Gastroesophageal sphincter (tissue), 4 donors: ENCODE data around the gene TMPRSS4. TPM values are rescaled to one million over a fixed set of nuclear protein-coding genes. Genes with fewer than 3 reads are reported as not detected.

ENCODE experiments used
- ATAC-seq: fragments of 150-250 bp; one replicate; pipeline ENCODE4 v1.9.1; 2016; ENCODE audit warnings: mild to moderate bottlenecking, moderate library complexity
- H3K27ac ChIP-seq, 4 donors: fragments of 200-600 bp; sonication (generic) in 3 of 4; 1 replicate in 3 of 4; 2 replicates in 1 of 4; pipeline ENCODE4 v1.5.1; 2016 to 2019
- H3K27me3 ChIP-seq: fragments of 200-600 bp; sonication (generic); one replicate; pipeline ENCODE4 v1.5.1; 2019
- H3K36me3 ChIP-seq, 2 donors: fragments of 200-600 bp; sonication (generic); one replicate each; pipeline ENCODE4 v1.5.1; 2019; ENCODE audit warnings: control low read depth in 1 of 2
- H3K4me1 ChIP-seq, 3 donors: fragments of 200-600 bp; sonication (generic); 1 replicate in 2 of 3; 2 replicates in 1 of 3; pipeline ENCODE4 v1.5.1; 2016 to 2019; ENCODE audit warnings: control low read depth in 2 of 3
- H3K4me3 ChIP-seq, 2 donors: fragments of 200-600 bp; sonication (generic); one replicate each; pipeline ENCODE4 v1.5.1; 2019; ENCODE audit warnings: mild to moderate bottlenecking in 1 of 2, moderate library complexity in 1 of 2
- H3K9me3 ChIP-seq, 3 donors: fragments of 200-600 bp; sonication (generic); one replicate each; pipeline ENCODE4 v1.5.1; 2017 to 2019; ENCODE audit warnings: control low read depth in 2 of 3
- CTCF ChIP-seq, 4 experiments: fragments of 200-600 bp in 2 of 4; fragments of 450-650 bp in 2 of 4; sonication (generic) in 1 of 4; IDR thresholded peaks; one replicate each; pipeline ENCODE4 v1.5.1; 2017 to 2019; ENCODE audit warnings: antibody characterized with exemption in 4 of 4, mild to moderate bottlenecking in 2 of 4, moderate library complexity in 2 of 4
- EP300 ChIP-seq: sonication (generic); formaldehyde crosslinking; IDR thresholded peaks from one replicate; pipeline ENCODE4 v1.6.1; 2017; ENCODE audit warnings: antibody characterized with exemption, mild to moderate bottlenecking
- POLR2A ChIP-seq, 2 donors: fragments of 450-650 bp; IDR thresholded peaks; one replicate each; pipeline ENCODE4 v1.6.1; 2017; ENCODE audit warnings: antibody characterized with exemption in 2 of 2, mild to moderate bottlenecking in 2 of 2, moderate library complexity in 1 of 2
- POLR2AphosphoS5 ChIP-seq: sonication (generic); formaldehyde crosslinking; IDR thresholded peaks from one replicate; pipeline ENCODE4 v1.6.1; 2017; ENCODE audit warnings: antibody characterized with exemption
- WGBS, 2 donors: methylation state at CpG; one replicate each; pipeline ENCODE4 v1.1.5; 2018; ENCODE audit warnings: low coverage in 1 of 2; 5-methylcytosine and 5-hydroxymethylcytosine counted together
- total RNA-seq, 4 donors: library from RNA; depleted of rRNA; stranded (reverse); fragments of >200 nt; gene quantifications; one replicate each; pipeline ENCODE4 v1.1.0, GENCODE V29; 2016

TMPRSS4 gene
- total RNA-seq, 4 donors from 2014 or later: 0.23 to 11.1 (median 0.78) TPM; not detected in 1

GRCh38 chr11:118152552-118153471 lies 75.9 kb downstream of the TMPRSS4 start, which contains the start of gene SCN4B:
Gene SCN4B (minus strand): TSS chr11:118152823. CDS start chr11:118152673, 150 bp downstream.
- peak within 1 kb of the TSS; percentile 33 to 58 for H3K4me3 ChIP-seq
- peak; percentile 89 for ATAC-seq
- H3K27ac ChIP-seq: peak within 1 kb of the TSS in 1 of 4 donors; percentile 52
- TF ChIP-seq CTCF (IDR thresholded peaks at IDR 0.05) (no peak), EP300 (no peak), POLR2AphosphoS5 (no peak), POLR2A (IDR thresholded peaks at IDR 0.05) (no peak)
- WGBS, 2 donors: no CpG with 5 or more reads among the region's 88 CpGs
- no peaks in the 10 kb centered on the region for H3K9me3 ChIP-seq
- H3K27me3 ChIP-seq: peaks cover 72% of the 10 kb centered on the region
- H3K36me3 ChIP-seq: no peaks in the 10 kb centered on the region
- H3K4me1 ChIP-seq: peaks cover 0 to 41% (median 17%) of the 10 kb centered on the region in 3 donors

DNA sequence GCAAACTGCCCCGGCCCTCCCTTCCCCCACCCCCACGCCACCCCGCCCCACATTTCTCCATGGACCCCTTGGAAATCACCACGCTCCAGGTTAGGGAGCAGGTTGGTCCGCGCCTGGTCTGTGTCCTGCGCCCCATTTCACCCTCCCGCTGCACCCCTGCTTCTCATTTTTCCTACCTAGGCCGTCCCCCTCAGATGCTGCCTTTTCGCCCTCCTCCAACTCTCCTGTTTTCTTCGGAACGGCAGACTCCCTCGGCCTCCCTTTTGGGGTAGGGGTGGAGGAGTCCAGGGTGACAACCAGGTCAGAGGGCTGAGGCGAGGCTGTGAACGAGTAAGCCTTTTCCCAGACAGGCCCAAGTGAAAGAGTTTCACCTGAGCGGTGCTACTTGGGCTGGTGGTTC lies 76.6 kb downstream of the TMPRSS4 start:
- peak overlapping the region in 1 of 2 donors; percentile 58 for H3K4me3 ChIP-seq
- WGBS, 2 donors: 47% methylated on average over 6 of the region's 16 CpGs; no CpG with 5 or more reads in 1 of the 2 donors
- peaks cover 0 to 41% (median 17%) of the 10 kb centered on the region in 3 donors for H3K4me1 ChIP-seq
- ATAC-seq: no peak
- TF ChIP-seq POLR2AphosphoS5 (no peak), EP300 (no peak), CTCF (IDR thresholded peaks at IDR 0.05) (no peak), POLR2A (IDR thresholded peaks at IDR 0.05) (no peak)
- no peaks in the 10 kb centered on the region for H3K9me3 ChIP-seq
- no peaks in the 10 kb centered on the region for H3K36me3 ChIP-seq
- peaks cover 79% of the 10 kb centered on the region for H3K27me3 ChIP-seq
- H3K27ac ChIP-seq: no peak overlapping the region

GRCh38 chr11:118153976-118154375 lies 77.1 kb downstream of the TMPRSS4 start:
- Histone ChIP-seq H3K27ac (no peak overlapping the region), H3K27me3 (peaks cover 82% of the 10 kb centered on the region), H3K9me3 (no peaks in the 10 kb centered on the region), H3K4me3 (no peak overlapping the region), H3K4me1 (peaks cover 0 to 41% (median 17%) of the 10 kb centered on the region in 3 donors), H3K36me3 (no peaks in the 10 kb centered on the region)
- 82 to 100% methylated on average over 1 to 7 of the region's 11 CpGs for WGBS, 2 donors
- TF ChIP-seq EP300 (no peak), CTCF (IDR thresholded peaks at IDR 0.05) (no peak), POLR2AphosphoS5 (no peak), POLR2A (IDR thresholded peaks at IDR 0.05) (no peak)
- no peak for ATAC-seq

DNA sequence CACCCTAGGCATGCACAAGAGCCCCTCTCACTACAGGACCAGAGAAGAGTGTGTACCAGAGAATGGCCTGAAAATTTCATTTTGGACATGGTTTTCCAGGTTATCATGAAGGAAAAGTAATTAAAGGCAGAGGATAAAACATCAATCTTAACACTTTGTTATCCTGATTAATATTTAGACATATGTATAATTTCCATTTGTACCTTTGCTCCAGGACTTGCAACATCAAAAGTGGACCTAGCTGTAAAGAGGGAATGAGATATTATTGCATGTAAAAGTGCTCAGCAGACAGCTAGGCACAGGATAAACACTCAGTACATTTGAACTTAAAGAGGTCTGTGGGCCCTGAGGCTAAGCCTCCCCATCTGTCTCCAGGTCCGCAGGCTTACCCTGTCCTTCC lies 77.8 kb downstream of the TMPRSS4 start:
- H3K27me3 ChIP-seq: peaks cover 89% of the 10 kb centered on the region
- no peak overlapping the region for H3K27ac ChIP-seq
- H3K4me3 ChIP-seq: no peak overlapping the region
- no peaks in the 10 kb centered on the region for H3K36me3 ChIP-seq
- TF ChIP-seq POLR2A (IDR thresholded peaks at IDR 0.05): no peak
- H3K4me1 ChIP-seq: peaks cover 0 to 41% (median 17%) of the 10 kb centered on the region in 3 donors
- ATAC-seq: no peak
- 100% methylated on average over 1 of the region's 1 CpG for WGBS, 2 donors
- no peaks in the 10 kb centered on the region for H3K9me3 ChIP-seq

DNA sequence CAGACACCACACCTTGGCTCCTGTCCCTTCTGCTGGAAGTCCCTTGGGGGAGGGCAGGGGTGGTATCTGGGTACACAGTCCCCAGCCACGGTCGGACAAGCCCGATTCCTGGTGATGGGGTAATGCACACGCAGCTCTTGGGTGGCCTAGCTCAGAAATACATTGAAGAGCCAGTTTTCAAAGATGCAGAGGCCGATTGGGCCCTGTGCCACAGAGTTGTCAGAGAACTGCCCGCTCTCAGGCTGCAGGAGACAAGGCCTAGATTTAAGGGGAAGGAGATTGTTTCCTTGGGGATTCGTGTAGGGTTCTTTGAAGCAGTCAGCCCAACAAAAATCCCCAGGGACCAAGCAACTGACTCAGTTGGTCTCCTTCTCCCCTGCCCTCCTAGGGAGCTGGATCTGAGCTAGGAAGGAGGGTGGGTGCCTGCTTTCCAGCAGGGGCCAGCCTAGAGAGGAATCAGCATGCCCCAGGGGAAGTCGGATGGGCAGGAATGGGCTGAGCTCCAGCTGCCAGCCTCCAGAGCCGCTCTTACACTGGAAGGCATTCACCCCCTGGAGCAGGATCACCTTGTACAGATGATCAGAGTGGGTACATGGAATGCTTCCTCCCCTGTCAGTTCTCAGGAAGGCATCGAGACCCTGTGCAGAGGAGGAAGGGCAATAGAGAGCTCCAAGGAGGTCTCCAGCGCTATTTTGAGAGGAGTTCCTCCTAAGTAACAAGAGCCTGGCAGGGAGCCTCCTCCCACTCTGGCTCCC lies 79.1 kb downstream of the TMPRSS4 start:
- TF ChIP-seq CTCF (IDR thresholded peaks at IDR 0.05) (no peak), EP300 (no peak), POLR2AphosphoS5 (no peak), POLR2A (IDR thresholded peaks at IDR 0.05) (no peak)
- no peak for ATAC-seq
- Histone ChIP-seq H3K27me3 (peaks cover 94% of the 10 kb centered on the region), H3K4me3 (no peak overlapping the region), H3K4me1 (peaks cover 0 to 37% (median 17%) of the 10 kb centered on the region in 3 donors), H3K27ac (no peak overlapping the region), H3K9me3 (no peaks in the 10 kb centered on the region), H3K36me3 (no peaks in the 10 kb centered on the region)
- WGBS, 2 donors: 23 to 57% methylated on average over 1 to 2 of the region's 11 CpGs
